Mesothelial cell of epicardium (in vitro differentiated cells): ENCODE measurements around the gene S100P. TPM values are rescaled to one million over a fixed set of nuclear protein-coding genes. Genes with fewer than 3 reads are reported as not detected.
A peak's percentile ranks its signal among the peaks of the same experiment; 100 is the strongest.

Experiments
- DNase-seq, 2 experiments: peaks; one replicate each; pipeline ENCODE4 v3.0.0; 2021; ENCODE audit warnings: low spot score in 2 of 2; ENCODE audit not compliant: unreplicated experiment in 2 of 2
- H3K27ac Mint-ChIP-seq: 2 replicates; pipeline ENCODE4 v1.8.0; 2021; ENCODE audit warnings: mixed read lengths
- H3K27me3 Mint-ChIP-seq: 2 replicates; pipeline ENCODE4 v1.8.0; 2021; ENCODE audit warnings: low read depth, mixed read lengths
- H3K36me3 Mint-ChIP-seq: 2 replicates; pipeline ENCODE4 v1.8.0; 2021; ENCODE audit warnings: mixed read lengths
- H3K4me1 Mint-ChIP-seq: 2 replicates; pipeline ENCODE4 v1.8.0; 2021; ENCODE audit warnings: mixed read lengths
- H3K4me3 Mint-ChIP-seq: 2 replicates; pipeline ENCODE4 v1.8.0; 2021; ENCODE audit warnings: mild to moderate bottlenecking, moderate library complexity, mixed read lengths
- H3K9me3 Mint-ChIP-seq: 2 replicates; pipeline ENCODE4 v1.8.0; 2021; ENCODE audit warnings: mixed read lengths
- CTCF ChIP-seq: fragments of 200-600 bp; sonication (generic); IDR thresholded peaks from one replicate; pipeline ENCODE4 v1.5.0; 2021; ENCODE audit warnings: antibody characterized with exemption; ENCODE audit not compliant: unreplicated experiment
- total RNA-seq: library from RNA; stranded (reverse); gene quantifications from 3 replicates; pipeline ENCODE4 v1.2.1, GENCODE V29; 2021

Gene S100P
- total RNA-seq, 1 donor from 2014 or later: 1.1 TPM

GRCh38 chr4:6727081-6727942 lies 33.6 kb downstream of the S100P start:
- Mint-ChIP-seq H3K36me3 (no peaks in the 10 kb centered on the region), H3K27me3 (no peaks in the 10 kb centered on the region), H3K9me3 (no peaks in the 10 kb centered on the region), H3K27ac (no peak overlapping the region), H3K4me1 (peaks cover 2% of the 10 kb centered on the region), H3K4me3 (no peak overlapping the region)
- DNase-seq: no peak
- TF ChIP-seq CTCF: no peak

GRCh38 chr4:6727943-6728250 lies 34.2 kb downstream of the S100P start:
- no peak overlapping the region for H3K4me3 Mint-ChIP-seq
- H3K9me3 Mint-ChIP-seq: no peaks in the 10 kb centered on the region
- no peak for TF ChIP-seq CTCF
- no peaks in the 10 kb centered on the region for H3K36me3 Mint-ChIP-seq
- peaks cover 2% of the 10 kb centered on the region for H3K4me1 Mint-ChIP-seq
- DNase-seq: no peak
- peak overlapping the region; percentile 22 for H3K27ac Mint-ChIP-seq
- H3K27me3 Mint-ChIP-seq: no peaks in the 10 kb centered on the region

GRCh38 chr4:6728320-6729029 lies 34.8 kb downstream of the S100P start:
- no peak overlapping the region for H3K4me3 Mint-ChIP-seq
- no peak overlapping the region for H3K27ac Mint-ChIP-seq
- TF ChIP-seq CTCF: no peak
- H3K36me3 Mint-ChIP-seq: no peaks in the 10 kb centered on the region
- no peaks in the 10 kb centered on the region for H3K27me3 Mint-ChIP-seq
- H3K9me3 Mint-ChIP-seq: no peaks in the 10 kb centered on the region
- H3K4me1 Mint-ChIP-seq: peaks cover 2% of the 10 kb centered on the region
- DNase-seq: no peak

GRCh38 chr4:6730603-6731317 lies 37.1 kb downstream of the S100P start:
- Mint-ChIP-seq H3K27ac (no peak overlapping the region), H3K4me1 (peaks cover 2% of the 10 kb centered on the region), H3K9me3 (no peaks in the 10 kb centered on the region), H3K4me3 (no peak overlapping the region), H3K27me3 (no peaks in the 10 kb centered on the region), H3K36me3 (no peaks in the 10 kb centered on the region)
- no peak for DNase-seq
- TF ChIP-seq CTCF: no peak

- H3K27ac Mint-ChIP-seq: no peak overlapping the region
- no peak for TF ChIP-seq CTCF
- no peaks in the 10 kb centered on the region for H3K9me3 Mint-ChIP-seq
- H3K27me3 Mint-ChIP-seq: no peaks in the 10 kb centered on the region
- H3K4me3 Mint-ChIP-seq: no peak overlapping the region
- H3K4me1 Mint-ChIP-seq: peaks cover 2% of the 10 kb centered on the region
- no peak for DNase-seq
- no peaks in the 10 kb centered on the region for H3K36me3 Mint-ChIP-seq
Measured at GRCh38 chr4:6731318-6731675, 37.6 kb downstream of the S100P start.
